GM18502 (cell line): ENCODE data around the gene ZNF716.
"Not testable (repeated sequence)": the region's sequence is repeated elsewhere in the genome, so short reads cannot be mapped to it uniquely, and the experiment has no call there.

ENCODE experiments used
- ATAC-seq: cut with Tn5 transposase; IDR thresholded peaks from one replicate; pipeline ENCODE4 v1.9.1; 2021; ENCODE audit warnings: mild to moderate bottlenecking; ENCODE audit not compliant: unreplicated experiment, poor library complexity

Gene ZNF716

GRCh38 chr7:57425969-57426628 is 23.9 kb upstream of the ZNF716 start:
- no peak for ATAC-seq

- ATAC-seq = no peak
Measured at GRCh38 chr7:57426629-57427003, 23.4 kb upstream of the ZNF716 start.

GRCh38 chr7:57427146-57427545 is 22.8 kb upstream of the ZNF716 start:
- no peak for ATAC-seq

- no peak for ATAC-seq
Measured at GRCh38 chr7:57427594-57427993, 22.4 kb upstream of the ZNF716 start.

- ATAC-seq = no peak
Measured at GRCh38 chr7:57432583-57432982, 17.4 kb upstream of the ZNF716 start.

GRCh38 chr7:57437581-57437980 is 12.4 kb upstream of the ZNF716 start:
- no peak for ATAC-seq

- ATAC-seq = no peak
Measured at GRCh38 chr7:57438244-57438643, 11.7 kb upstream of the ZNF716 start.

- ATAC-seq = no peak
Measured at GRCh38 chr7:57443567-57443966, 6.4 kb upstream of the ZNF716 start.

- not testable (repeated sequence) for ATAC-seq
Measured at GRCh38 chr7:57469186-57469828, 19.3 kb downstream of the ZNF716 start.

- not testable (repeated sequence) for ATAC-seq
Measured at GRCh38 chr7:57480304-57480703, 30.3 kb downstream of the ZNF716 start.

- not testable (repeated sequence) for ATAC-seq
Measured at GRCh38 chr7:57485022-57485421, 35.0 kb downstream of the ZNF716 start.

GRCh38 chr7:57487957-57488356 is 38.0 kb downstream of the ZNF716 start:
- ATAC-seq = no peak

- not testable (repeated sequence) for ATAC-seq
Measured at GRCh38 chr7:57495111-57495510, 45.1 kb downstream of the ZNF716 start.

- no peak for ATAC-seq
Measured at GRCh38 chr7:57496395-57496794, 46.4 kb downstream of the ZNF716 start.

- no peak for ATAC-seq
Measured at GRCh38 chr7:57505176-57505575, 55.2 kb downstream of the ZNF716 start.
